WTC11 (cell line): ENCODE measurements around the gene FBXO41. TPM values are rescaled to one million over a fixed set of nuclear protein-coding genes. Genes with fewer than 3 reads are reported as not detected.

Experiments
- ATAC-seq: fragments of 200-7000 bp; cut with Tn5 transposase; 2 replicates; pipeline ENCODE4 v1.10.0; 2021; ENCODE audit warnings: mild to moderate bottlenecking, moderate library complexity
- CTCF ChIA-PET: fragments of 300-600 bp; sonication (Branson Sonifier 250); formaldehyde crosslinking; loops from one replicate; lab custom pipeline; 2021; ENCODE audit warnings: antibody characterized with exemption; lab: Charles Lee
- POLR2A ChIA-PET: fragments of 350-600 bp; sonication (Branson Sonifier 250); formaldehyde crosslinking; loops from one replicate; lab custom pipeline; 2021; ENCODE audit warnings: antibody characterized with exemption; lab: Charles Lee
- DNase-seq: peaks from one replicate; pipeline ENCODE4 v3.0.0; 2021; ENCODE audit warnings: low spot score
- H3K27ac Mint-ChIP-seq: 2 replicates; pipeline ENCODE4 v1.8.0; 2021; ENCODE audit warnings: mixed read lengths
- H3K27me3 Mint-ChIP-seq: 2 replicates; pipeline ENCODE4 v1.8.0; 2021; ENCODE audit warnings: low read depth, mild to moderate bottlenecking, moderate library complexity, mixed read lengths
- H3K36me3 Mint-ChIP-seq: 2 replicates; pipeline ENCODE4 v1.8.0; 2021; ENCODE audit warnings: mixed read lengths
- H3K4me1 Mint-ChIP-seq: 2 replicates; pipeline ENCODE4 v1.8.0; 2022; ENCODE audit warnings: mixed read lengths
- H3K4me3 Mint-ChIP-seq: 2 replicates; pipeline ENCODE4 v1.8.0; 2021; ENCODE audit warnings: mild to moderate bottlenecking, moderate library complexity, mixed read lengths
- H3K9me3 Mint-ChIP-seq: 2 replicates; pipeline ENCODE4 v1.8.0; 2021; ENCODE audit warnings: mixed read lengths
- AR ChIP-seq: fragments of 250-450 bp; sonication (Bioruptor Pico); IDR thresholded peaks from 2 replicates; pipeline ENCODE4 v1.9.0; 2021; ENCODE audit warnings: mild to moderate bottlenecking
- CTCF ChIP-seq: fragments of 200-600 bp; IDR thresholded peaks from 2 replicates; pipeline ENCODE4 v1.8.0; 2022; ENCODE audit warnings: antibody characterized with exemption
- EMX1 ChIP-seq: fragments of 250-450 bp; sonication (Bioruptor Pico); IDR thresholded peaks from 2 replicates; pipeline ENCODE4 v1.8.0; 2021; ENCODE audit warnings: mild to moderate bottlenecking
- ERG ChIP-seq: fragments of 250-450 bp; sonication (Bioruptor Pico); IDR thresholded peaks from 2 replicates; pipeline ENCODE4 v1.8.0; 2021; ENCODE audit warnings: mild to moderate bottlenecking
- FOXP4 ChIP-seq: sonication (generic); formaldehyde crosslinking; IDR thresholded peaks from 2 replicates; pipeline ENCODE4 v1.8.0; 2022; ENCODE audit warnings: mild to moderate bottlenecking, missing genetic modification reagents
- MAX ChIP-seq: sonication (generic); formaldehyde crosslinking; IDR thresholded peaks from 2 replicates; pipeline ENCODE4 v1.8.0; 2022; ENCODE audit warnings: mild to moderate bottlenecking, missing genetic modification reagents
- MLX ChIP-seq: sonication (generic); formaldehyde crosslinking; IDR thresholded peaks from 2 replicates; pipeline ENCODE4 v1.8.1; 2023; ENCODE audit warnings: mild to moderate bottlenecking, missing genetic modification reagents, moderate library complexity
- NFE2L1 ChIP-seq: sonication (generic); formaldehyde crosslinking; IDR thresholded peaks from 2 replicates; pipeline ENCODE4 v1.8.1; 2023; ENCODE audit warnings: missing genetic modification reagents
- NR2C2 ChIP-seq: sonication (generic); formaldehyde crosslinking; IDR thresholded peaks from 2 replicates; pipeline ENCODE4 v1.8.0; 2022; ENCODE audit warnings: mild to moderate bottlenecking, missing genetic modification reagents
- NR3C1 ChIP-seq: sonication (generic); formaldehyde crosslinking; conservative IDR thresholded peaks from 2 replicates; pipeline ENCODE4 v1.8.1; 2023; ENCODE audit warnings: low read depth, mild to moderate bottlenecking, missing genetic modification reagents
- STAT6 ChIP-seq: sonication (generic); formaldehyde crosslinking; conservative IDR thresholded peaks from 2 replicates; pipeline ENCODE4 v1.8.1; 2023; ENCODE audit warnings: mild to moderate bottlenecking, low read depth, missing genetic modification reagents, moderate library complexity
- USF1 ChIP-seq: sonication (generic); formaldehyde crosslinking; IDR thresholded peaks from 2 replicates; pipeline ENCODE4 v1.8.0; 2022; ENCODE audit warnings: mild to moderate bottlenecking, missing genetic modification reagents
- ZNF121 ChIP-seq: sonication (generic); formaldehyde crosslinking; IDR thresholded peaks from 2 replicates; pipeline ENCODE4 v1.8.0; 2023; ENCODE audit warnings: missing genetic modification reagents
- ZNF423 ChIP-seq: fragments of 250-450 bp; sonication (Bioruptor Pico); IDR thresholded peaks from 2 replicates; pipeline ENCODE4 v2.1.2; 2022; ENCODE audit warnings: mild to moderate bottlenecking, moderate library complexity
- ZNF532 ChIP-seq: fragments of 250-450 bp; sonication (Bioruptor Pico); IDR thresholded peaks from 2 replicates; pipeline ENCODE4 v1.9.0; 2021; ENCODE audit warnings: mild to moderate bottlenecking, borderline replicate concordance
- total RNA-seq: library from RNA; stranded (reverse); gene quantifications from 3 replicates; pipeline ENCODE4 v1.2.3, GENCODE V29; 2021

Gene FBXO41
- total RNA-seq, 1 experiment from 2014 or later = 19.2 TPM

- TF ChIP-seq ZNF532 (CRISPR knock-in tag) (no peak), EMX1 (CRISPR knock-in tag) (no peak), FOXP4 (CRISPR knock-in tag) (no peak), CTCF (no peak), USF1 (CRISPR knock-in tag) (no peak), MAX (CRISPR knock-in tag) (no peak)
- TF ChIP-seq, all 79 proteins: peak for 0
Observed at GRCh38 chr2:73258186-73258912, 25.9 kb downstream of the FBXO41 start (continued).

GRCh38 chr2:73257425-73258125 lies 26.7 kb downstream of the FBXO41 start:
- CTCF ChIA-PET = interaction anchor here (1.1 to 2.2 kb wide), 6 partner anchors 11 to 172 kb away, joined by 3 to 5 read pairs (median 5); partner anchors contain the start of gene EGR4
- TF ChIP-seq NR2C2 (CRISPR knock-in tag) = no peak
- no peak for TF ChIP-seq ZNF121 (CRISPR knock-in tag)
- no peak for TF ChIP-seq ZNF423 (CRISPR knock-in tag)
- TF ChIP-seq ERG (CRISPR knock-in tag) = no peak
- no peak for TF ChIP-seq AR
- TF ChIP-seq MLX = no peak
- TF ChIP-seq NFE2L1 (CRISPR knock-in tag) = no peak
- TF ChIP-seq USF1 (CRISPR knock-in tag) = no peak
- no peak for TF ChIP-seq NR3C1 (CRISPR knock-in tag)
- TF ChIP-seq STAT6 (CRISPR knock-in tag) = no peak

More at GRCh38 chr2:73257425-73258125, 26.7 kb downstream of the FBXO41 start:
- DNase-seq (no peak), ATAC-seq (no peak)
- Mint-ChIP-seq H3K4me1 (peaks cover 11% of the 10 kb centered on the region), H3K27me3 (no peaks in the 10 kb centered on the region; the same call in 1 of the 2 replicates), H3K36me3 (peaks cover 20% of the 10 kb centered on the region), H3K4me3 (no peak overlapping the region), H3K9me3 (no peaks in the 10 kb centered on the region), H3K27ac (no peak overlapping the region)
- POLR2A ChIA-PET = interaction anchor here (1.8 kb wide), 1 partner anchor 11 kb away, joined by 9 read pairs; no protein-coding TSS in a partner anchor
